Ovary (tissue), 3 donors: ENCODE results near the gene GSTT2B.

ENCODE experiments used
- POLR2A ChIP-seq: fragments of 450-650 bp; IDR thresholded peaks from one replicate; pipeline ENCODE4 v1.6.1; 2017; ENCODE audit warnings: antibody characterized with exemption, mild to moderate bottlenecking, moderate library complexity
- TF ChIP-seq, protein P1 (sequence below), 3 donors: fragments of 450-650 bp in 2 of 3; fragments of 200-600 bp in 1 of 3; IDR thresholded peaks; one replicate each; pipeline versions ENCODE4 v1.5.1 to v1.8.0; 2016 to 2022; ENCODE audit warnings: antibody characterized with exemption in 3 of 3, mild to moderate bottlenecking in 1 of 3
- donor health status: DM: no; HTN: no; CAD: no.

DNA sequence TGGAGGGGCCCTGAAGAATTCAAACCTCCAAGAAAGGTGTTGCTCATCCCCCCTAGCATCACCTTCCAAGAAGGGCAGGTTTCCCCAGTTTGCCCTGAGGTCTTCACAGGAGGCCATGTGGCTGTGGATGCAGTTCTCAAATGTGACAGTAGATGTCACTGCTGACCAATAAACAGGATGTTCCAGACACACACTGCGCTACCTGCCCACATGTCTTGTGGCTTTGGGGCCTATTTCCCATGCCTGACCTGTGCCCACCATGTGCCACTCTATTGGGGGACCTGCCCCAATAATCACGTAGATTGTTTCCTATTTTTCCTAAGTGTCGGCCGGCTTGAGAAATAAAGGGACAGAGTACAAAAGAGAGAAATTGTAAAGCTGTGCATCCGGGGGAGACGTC, 23.4 kb upstream of the GSTT2B start:
- TF ChIP-seq, protein P1, sequence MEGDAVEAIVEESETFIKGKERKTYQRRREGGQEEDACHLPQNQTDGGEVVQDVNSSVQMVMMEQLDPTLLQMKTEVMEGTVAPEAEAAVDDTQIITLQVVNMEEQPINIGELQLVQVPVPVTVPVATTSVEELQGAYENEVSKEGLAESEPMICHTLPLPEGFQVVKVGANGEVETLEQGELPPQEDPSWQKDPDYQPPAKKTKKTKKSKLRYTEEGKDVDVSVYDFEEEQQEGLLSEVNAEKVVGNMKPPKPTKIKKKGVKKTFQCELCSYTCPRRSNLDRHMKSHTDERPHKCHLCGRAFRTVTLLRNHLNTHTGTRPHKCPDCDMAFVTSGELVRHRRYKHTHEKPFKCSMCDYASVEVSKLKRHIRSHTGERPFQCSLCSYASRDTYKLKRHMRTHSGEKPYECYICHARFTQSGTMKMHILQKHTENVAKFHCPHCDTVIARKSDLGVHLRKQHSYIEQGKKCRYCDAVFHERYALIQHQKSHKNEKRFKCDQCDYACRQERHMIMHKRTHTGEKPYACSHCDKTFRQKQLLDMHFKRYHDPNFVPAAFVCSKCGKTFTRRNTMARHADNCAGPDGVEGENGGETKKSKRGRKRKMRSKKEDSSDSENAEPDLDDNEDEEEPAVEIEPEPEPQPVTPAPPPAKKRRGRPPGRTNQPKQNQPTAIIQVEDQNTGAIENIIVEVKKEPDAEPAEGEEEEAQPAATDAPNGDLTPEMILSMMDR (IDR thresholded peaks at IDR 0.05) = peak in 2 of 3 donors; percentile 28 to 57
- no peak for TF ChIP-seq POLR2A
